Astrocyte (in vitro differentiated cells and primary cell): ENCODE data around the gene KRT82. TPM values are rescaled to one million over a fixed set of nuclear protein-coding genes. Genes with fewer than 3 reads are reported as not detected.

Experiments
- DNase-seq: peaks from one replicate; pipeline ENCODE4 v3.0.0-alpha.2; 2010; ENCODE audit warnings: low read depth
- FAIRE-seq: peaks from 2 replicates; lab custom pipeline; 2011; peaks lifted over from hg19 to GRCh38; lab: Jason Lieb, UNC
- H2AFZ ChIP-seq: 2 replicates; pipeline ENCODE4 v1.6.0; 2012; ENCODE audit warnings: low read depth, low read length, inconsistent platforms
- H3K27ac ChIP-seq: 2 replicates; pipeline ENCODE4 v1.5.1; 2011; ENCODE audit warnings: low read depth, low read length, inconsistent platforms
- H3K27me3 ChIP-seq: 2 replicates; pipeline ENCODE4 v1.6.0; 2011; ENCODE audit warnings: low read length, inconsistent platforms; ENCODE audit not compliant: insufficient read depth
- H3K36me3 ChIP-seq: 2 replicates; pipeline ENCODE4 v1.5.1; 2011; ENCODE audit warnings: low read length, inconsistent platforms; ENCODE audit not compliant: insufficient read depth
- H3K4me1 ChIP-seq: 2 replicates; pipeline ENCODE4 v1.5.1; 2011; ENCODE audit warnings: low read length, inconsistent platforms; ENCODE audit not compliant: insufficient read depth
- H3K4me2 ChIP-seq: 2 replicates; pipeline ENCODE4 v1.6.0; 2012; ENCODE audit warnings: low read length, inconsistent platforms
- H3K4me3 ChIP-seq: 2 replicates; pipeline ENCODE4 v1.5.1; 2011; ENCODE audit warnings: low read depth, mild to moderate bottlenecking, low read length, inconsistent platforms; ENCODE audit not compliant: insufficient read depth
- H3K79me2 ChIP-seq: 2 replicates; pipeline ENCODE4 v1.6.0; 2012; ENCODE audit warnings: mild to moderate bottlenecking, low read length, inconsistent platforms; ENCODE audit not compliant: insufficient read depth
- H3K9ac ChIP-seq: 2 replicates; pipeline ENCODE4 v1.6.0; 2012; ENCODE audit warnings: mild to moderate bottlenecking, low read length, inconsistent platforms
- H3K9me3 ChIP-seq: 2 replicates; pipeline ENCODE4 v1.5.1; 2012; ENCODE audit warnings: low read depth, mild to moderate bottlenecking, low read length, inconsistent platforms; ENCODE audit not compliant: insufficient read depth
- H4K20me1 ChIP-seq: 2 replicates; pipeline ENCODE4 v1.6.0; 2012; ENCODE audit warnings: low read length, inconsistent platforms; ENCODE audit not compliant: insufficient read depth
- H3K27ac Mint-ChIP-seq: one replicate; pipeline ENCODE4 v1.8.0; 2021; ENCODE audit warnings: mild to moderate bottlenecking, mixed read lengths; ENCODE audit not compliant: unreplicated experiment
- H3K27me3 Mint-ChIP-seq: one replicate; pipeline ENCODE4 v1.8.0; 2021; ENCODE audit warnings: low read depth, mixed read lengths; ENCODE audit not compliant: unreplicated experiment
- H3K36me3 Mint-ChIP-seq: one replicate; pipeline ENCODE4 v1.8.0; 2021; ENCODE audit warnings: low read depth, mixed read lengths; ENCODE audit not compliant: unreplicated experiment
- H3K4me1 Mint-ChIP-seq: one replicate; pipeline ENCODE4 v1.8.0; 2021; ENCODE audit warnings: low read depth, mixed read lengths; ENCODE audit not compliant: unreplicated experiment
- H3K4me3 Mint-ChIP-seq: one replicate; pipeline ENCODE4 v1.8.0; 2021; ENCODE audit warnings: mild to moderate bottlenecking, moderate library complexity, mixed read lengths; ENCODE audit not compliant: unreplicated experiment
- H3K9me3 Mint-ChIP-seq: one replicate; pipeline ENCODE4 v1.8.0; 2021; ENCODE audit warnings: mild to moderate bottlenecking, mixed read lengths; ENCODE audit not compliant: unreplicated experiment
- CTCF ChIP-seq: IDR thresholded peaks from 2 replicates; pipeline ENCODE4 v1.5.1; 2011; ENCODE audit warnings: low read depth, mild to moderate bottlenecking, inconsistent platforms, low read length, moderate library complexity; ENCODE audit not compliant: insufficient read depth
- EZH2 ChIP-seq: IDR thresholded peaks from 2 replicates; pipeline ENCODE4 v1.6.1; 2012; ENCODE audit warnings: mild to moderate bottlenecking, low read length, inconsistent platforms; ENCODE audit not compliant: insufficient read depth
- total RNA-seq: library from RNA; stranded (reverse); gene quantifications from 2 replicates; pipeline ENCODE4 v1.2.1, GENCODE V29; 2021

Gene KRT82
- total RNA-seq, 1 donor from 2014 or later, result not detected

- peaks cover 33% of the 10 kb centered on the region for H3K4me1 Mint-ChIP-seq
- H3K9me3 Mint-ChIP-seq, result no peaks in the 10 kb centered on the region
- H3K4me3 Mint-ChIP-seq, result no peak overlapping the region
- H3K27ac Mint-ChIP-seq, result no peak overlapping the region
- Histone ChIP-seq H3K79me2 (no peaks in the 10 kb centered on the region), H3K4me3 (no peak overlapping the region), H3K4me2 (no peak overlapping the region), H2AFZ (no peak overlapping the region), H3K9ac (no peak overlapping the region), H3K27me3 (peaks cover 7% of the 10 kb centered on the region), H3K9me3 (no peaks in the 10 kb centered on the region), H3K36me3 (no peaks in the 10 kb centered on the region), H4K20me1 (no peaks in the 10 kb centered on the region), H3K27ac (peak overlapping the region; percentile 16), H3K4me1 (peaks cover 20% of the 10 kb centered on the region)
- no peak for DNase-seq
- no peak for TF ChIP-seq EZH2
- no peak for TF ChIP-seq CTCF
- FAIRE-seq, result no peak
- H3K27me3 Mint-ChIP-seq, result peaks cover 32% of the 10 kb centered on the region
- H3K36me3 Mint-ChIP-seq, result no peaks in the 10 kb centered on the region
Measured at GRCh38 chr12:52435659-52435999, 29.5 kb upstream of the KRT82 start.

- Mint-ChIP-seq H3K27me3 (peaks cover 38% of the 10 kb centered on the region), H3K4me1 (peaks cover 27% of the 10 kb centered on the region), H3K9me3 (peaks cover 2% of the 10 kb centered on the region), H3K4me3 (no peak overlapping the region), H3K27ac (no peak overlapping the region), H3K36me3 (no peaks in the 10 kb centered on the region)
- no peak for TF ChIP-seq EZH2
- no peak for TF ChIP-seq CTCF
- Histone ChIP-seq H3K4me2 (no peak overlapping the region), H3K27ac (peak overlapping the region; percentile 16), H3K4me3 (no peak overlapping the region), H2AFZ (no peak overlapping the region), H3K9ac (no peak overlapping the region), H4K20me1 (no peaks in the 10 kb centered on the region), H3K27me3 (peaks cover 10% of the 10 kb centered on the region), H3K36me3 (no peaks in the 10 kb centered on the region), H3K4me1 (peaks cover 13% of the 10 kb centered on the region), H3K79me2 (no peaks in the 10 kb centered on the region), H3K9me3 (no peaks in the 10 kb centered on the region)
- FAIRE-seq, result no peak
- peak; percentile 68 for DNase-seq
Measured at GRCh38 chr12:52434760-52435530, 28.8 kb upstream of the KRT82 start.

- no peaks in the 10 kb centered on the region for H4K20me1 ChIP-seq
- H3K27me3 Mint-ChIP-seq, result peaks cover 46% of the 10 kb centered on the region
- H3K4me1 ChIP-seq, result peaks cover 11% of the 10 kb centered on the region
- H3K27ac ChIP-seq, result no peak within 1 kb of the TSS
- DNase-seq (peak; percentile 67), FAIRE-seq (no peak)
- H3K27me3 ChIP-seq, result peaks cover 17% of the 10 kb centered on the region
- H3K27ac Mint-ChIP-seq, result no peak within 1 kb of the TSS
- no peak within 1 kb of the TSS for H3K4me2 ChIP-seq
- TF ChIP-seq EZH2 (no peak), CTCF (no peak)
- peaks cover 2% of the 10 kb centered on the region for H3K9me3 Mint-ChIP-seq
- H3K4me3 ChIP-seq, result no peak within 1 kb of the TSS
- no peak within 1 kb of the TSS for H3K4me3 Mint-ChIP-seq
- H3K9me3 ChIP-seq, result no peaks in the 10 kb centered on the region
- no peaks in the 10 kb centered on the region for H3K36me3 Mint-ChIP-seq
- H2AFZ ChIP-seq, result no peak within 1 kb of the TSS
- H3K79me2 ChIP-seq, result no peaks in the 10 kb centered on the region
- H3K4me1 Mint-ChIP-seq, result peaks cover 24% of the 10 kb centered on the region
- no peaks in the 10 kb centered on the region for H3K36me3 ChIP-seq
- H3K9ac ChIP-seq, result no peak within 1 kb of the TSS
Measured at GRCh38 chr12:52434081-52434733, 28.1 kb upstream of the KRT82 start, which contains the start of gene KRT75. Gene KRT75, minus strand, starts transcription at chr12:52434371. Its CDS starts 67 bp downstream, at chr12:52434304.
